GM19238 (cell line): ENCODE results near the gene PRKAG2.
"Not testable (repeated sequence)": the region's sequence is repeated elsewhere in the genome, so short reads cannot be mapped to it uniquely, and the experiment has no call there.

Source experiments
- DNase-seq: peaks from one replicate; pipeline ENCODE4 v3.0.0; 2011; ENCODE audit warnings: low spot score; ENCODE audit not compliant: insufficient read length

PRKAG2 gene

DNA sequence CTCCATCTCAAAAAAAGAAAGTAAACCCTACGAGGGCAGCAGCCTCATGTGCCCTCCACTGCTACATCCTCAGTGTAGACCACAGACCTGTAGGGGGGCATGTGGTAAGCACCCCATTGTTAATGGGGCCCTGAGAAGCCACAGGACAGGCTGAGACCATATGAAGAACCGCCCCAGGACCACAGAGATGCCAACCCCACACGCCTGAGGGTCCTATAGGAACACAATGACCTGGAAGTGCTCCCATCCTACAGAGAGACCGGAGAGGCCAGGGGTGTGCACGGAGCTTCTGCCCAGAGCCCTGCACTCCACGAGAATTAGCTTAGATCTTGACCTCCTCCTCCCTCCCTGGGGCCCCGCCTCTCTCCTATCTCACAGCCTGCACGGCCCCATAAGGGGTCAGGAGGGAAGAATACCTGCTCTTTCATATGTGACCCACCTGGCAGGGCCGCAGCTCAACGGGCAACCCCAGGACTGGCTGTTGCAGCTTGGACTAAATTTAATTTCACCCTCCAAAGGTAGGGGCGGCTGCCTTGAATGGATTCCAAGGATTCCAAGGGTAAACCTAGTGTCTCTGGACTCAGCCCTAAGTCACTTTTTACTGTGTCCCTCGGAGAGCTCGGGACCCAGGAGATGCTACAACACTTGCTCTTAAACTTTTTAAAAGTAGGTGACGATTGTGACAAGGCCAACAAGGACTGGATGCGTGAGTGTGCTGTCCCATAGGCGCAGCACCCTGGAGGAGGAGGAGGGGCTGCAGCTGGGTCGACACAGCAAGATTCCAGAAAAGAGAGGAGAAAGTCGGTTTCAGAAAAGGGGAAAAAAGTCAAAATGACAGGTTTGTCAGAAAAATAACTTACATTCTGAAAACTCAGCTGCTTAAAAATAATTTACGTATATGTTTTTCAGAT lies 24.2 kb downstream of the PRKAG2 start:
- DNase-seq, result no peak

DNA sequence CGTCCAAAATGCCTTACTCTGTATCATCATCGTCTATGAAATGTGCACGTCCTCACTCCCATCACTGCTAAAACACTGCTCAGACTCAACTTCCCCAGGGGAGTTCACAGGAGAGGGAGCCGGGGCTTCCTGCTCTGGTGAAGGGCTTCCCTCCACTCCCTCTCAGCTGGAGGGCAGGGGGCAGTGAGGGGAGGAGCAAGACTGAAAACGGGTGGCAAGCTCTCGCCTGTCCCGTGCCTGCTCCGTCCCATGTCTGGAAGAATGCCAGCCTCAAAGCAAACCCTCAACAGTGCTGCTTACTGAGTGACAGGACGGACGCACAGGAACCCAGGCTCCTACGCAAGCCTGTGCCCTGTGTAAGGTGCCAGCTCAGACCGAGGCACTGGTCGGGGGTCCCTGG lies 25.1 kb downstream of the PRKAG2 start:
- no peak for DNase-seq

DNA sequence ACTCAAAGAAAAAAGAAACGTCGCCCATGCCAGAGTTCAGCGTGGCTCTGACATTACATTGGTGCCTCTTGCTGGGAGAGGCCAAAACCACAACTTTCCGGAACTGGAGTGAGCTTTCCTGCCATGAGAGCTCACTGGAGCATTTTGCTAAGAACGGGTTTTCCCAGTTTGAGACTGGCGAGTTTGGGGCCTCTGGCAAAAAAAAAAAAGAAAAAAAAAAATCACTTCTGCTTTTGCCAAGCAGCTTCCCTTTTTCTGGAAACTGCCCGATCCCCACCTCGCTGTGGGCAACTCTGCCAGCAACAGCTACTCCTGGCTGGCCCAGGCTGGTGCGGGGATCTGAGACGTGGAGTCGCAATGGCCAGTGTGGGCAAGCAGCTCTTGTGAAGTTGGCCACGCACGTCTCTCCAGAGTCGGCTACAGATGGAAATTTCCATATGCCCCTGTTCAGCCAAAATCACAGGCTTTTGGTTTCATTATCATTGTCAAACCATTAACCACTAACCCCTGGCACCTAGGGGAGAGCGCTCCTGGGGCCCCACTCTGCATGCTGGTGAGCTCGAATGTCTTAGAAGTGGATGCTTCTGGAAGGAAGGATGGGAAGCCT lies 25.7 kb downstream of the PRKAG2 start:
- no peak for DNase-seq

DNA sequence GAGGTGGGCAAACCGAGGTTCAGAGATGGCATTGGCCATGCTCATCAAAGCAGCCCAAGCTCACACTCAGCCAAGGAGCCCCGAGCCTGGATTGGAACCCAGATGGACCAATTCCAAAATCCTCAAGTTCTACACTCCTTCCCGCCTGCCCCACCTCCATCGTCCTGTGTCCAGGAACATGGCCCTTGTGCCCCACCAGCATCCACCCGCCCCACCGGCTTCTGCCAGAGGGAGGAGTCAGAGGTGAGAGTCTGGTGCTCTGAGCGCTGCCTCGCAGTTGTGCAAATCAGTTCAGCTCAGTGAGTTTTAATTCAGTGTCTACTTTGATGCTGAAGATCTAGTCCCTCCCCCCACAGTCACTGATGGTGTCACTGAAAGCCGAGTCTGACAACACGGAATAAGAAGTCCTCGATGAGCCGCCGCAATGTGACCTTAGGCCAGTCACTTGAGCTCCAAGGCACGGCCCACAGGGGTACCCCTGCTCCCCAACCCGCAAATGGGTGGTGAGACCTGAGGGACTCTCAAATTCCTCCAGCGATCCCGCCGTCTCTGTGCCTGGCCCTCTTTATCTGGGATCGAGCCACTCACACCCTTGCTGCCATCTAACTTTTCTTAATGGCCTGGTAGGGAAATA lies 26.3 kb downstream of the PRKAG2 start:
- no peak for DNase-seq

DNA sequence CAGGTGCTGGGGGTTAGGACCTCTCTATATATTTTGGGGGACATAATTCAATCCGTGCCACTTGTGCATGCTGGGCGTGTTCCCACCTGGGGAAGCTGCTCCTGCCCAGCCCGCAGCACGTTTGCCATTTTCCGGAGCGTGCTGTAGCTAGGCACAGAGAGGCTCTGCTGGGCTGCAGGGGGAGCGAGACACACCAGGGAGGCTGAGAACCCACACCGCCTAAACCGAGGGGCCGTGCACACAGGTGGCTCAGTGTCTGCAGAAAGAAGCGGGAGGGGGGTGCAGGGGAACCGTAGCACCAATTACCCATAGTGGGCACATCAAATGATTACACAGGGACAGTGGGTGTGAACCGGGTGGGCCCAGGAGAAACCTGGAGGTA lies 27.0 kb downstream of the PRKAG2 start:
- no peak for DNase-seq

DNA sequence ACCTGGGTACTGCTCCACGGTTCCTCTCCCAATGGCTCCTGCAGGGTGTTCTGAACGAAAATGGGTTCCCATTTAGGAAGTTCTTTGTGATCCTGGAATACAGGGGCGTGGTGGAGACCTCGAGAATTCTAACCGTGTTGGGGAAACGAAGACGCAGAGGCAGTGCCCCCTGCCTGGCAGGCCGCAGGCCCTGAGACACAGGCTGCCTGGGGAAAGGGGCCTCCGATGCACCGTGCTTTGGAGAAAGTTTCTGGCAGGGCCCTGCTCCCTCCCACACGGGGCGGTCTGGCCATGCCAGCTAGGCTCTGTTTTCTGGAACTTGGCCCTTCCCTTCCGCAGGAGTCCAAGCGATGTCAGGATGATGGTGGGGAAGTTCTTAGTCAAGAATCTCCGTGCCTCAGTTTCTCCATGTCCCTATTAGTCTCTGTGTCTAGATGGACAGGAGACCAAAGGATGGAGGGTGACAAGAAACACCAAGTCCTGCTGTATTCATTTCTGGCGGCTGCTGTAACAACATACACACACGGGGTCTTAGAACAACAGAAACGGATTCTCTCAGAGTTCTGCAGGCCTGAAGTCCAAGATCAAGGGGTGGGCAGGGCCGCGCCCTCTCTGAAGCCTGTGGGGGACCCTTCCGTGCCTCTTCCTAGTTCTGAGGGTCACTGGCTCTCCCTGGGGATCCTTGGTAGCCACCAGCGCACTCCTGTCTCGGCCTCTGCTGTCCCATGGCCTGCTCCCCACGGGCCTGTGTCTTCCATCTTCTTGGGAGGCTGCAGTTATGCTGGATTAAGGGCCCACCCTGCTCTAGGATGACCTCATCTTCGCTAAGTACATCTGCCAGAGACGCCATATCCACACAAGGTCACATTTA lies 27.7 kb downstream of the PRKAG2 start:
- DNase-seq, result no peak

DNA sequence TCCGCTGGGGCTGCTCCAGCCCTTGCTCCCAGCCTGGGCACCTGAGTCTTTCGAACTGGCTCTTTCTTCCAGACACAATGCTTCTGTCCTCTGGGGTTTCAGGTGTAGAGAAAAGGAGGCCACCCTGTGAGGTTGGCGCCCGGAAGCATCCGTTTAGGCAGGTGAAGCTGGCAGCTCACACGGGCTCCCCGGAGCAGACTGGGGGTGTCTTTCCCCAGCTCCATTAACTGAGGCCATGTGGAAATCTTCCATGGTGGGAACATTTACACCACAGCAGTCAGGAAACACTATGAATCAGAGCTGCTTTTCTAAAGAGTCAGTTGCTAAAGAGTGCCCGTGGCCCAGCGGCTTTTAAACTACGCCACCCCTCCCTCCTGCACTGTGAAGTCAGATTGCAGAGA lies 29.2 kb downstream of the PRKAG2 start:
- DNase-seq, result no peak

DNA sequence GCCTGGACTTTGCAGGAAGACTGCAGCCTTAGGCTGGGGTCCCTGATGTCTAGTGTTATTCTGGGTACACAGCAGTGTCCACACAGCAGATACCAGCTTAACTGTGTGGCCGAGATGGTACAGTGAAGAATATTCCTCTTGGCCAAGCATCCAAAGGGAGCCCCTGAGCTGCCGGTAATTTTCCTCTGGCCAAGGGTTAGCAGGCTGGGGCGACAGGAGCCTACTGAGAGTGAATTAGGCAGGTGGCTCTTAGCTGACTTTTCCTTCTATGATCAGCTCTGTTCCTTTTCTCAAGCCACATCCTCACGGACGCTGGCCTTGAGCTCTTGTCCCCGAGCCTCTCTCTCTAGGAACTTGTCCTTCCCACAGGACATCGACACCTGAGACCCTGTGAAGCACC lies 29.8 kb downstream of the PRKAG2 start:
- DNase-seq, result no peak

DNA sequence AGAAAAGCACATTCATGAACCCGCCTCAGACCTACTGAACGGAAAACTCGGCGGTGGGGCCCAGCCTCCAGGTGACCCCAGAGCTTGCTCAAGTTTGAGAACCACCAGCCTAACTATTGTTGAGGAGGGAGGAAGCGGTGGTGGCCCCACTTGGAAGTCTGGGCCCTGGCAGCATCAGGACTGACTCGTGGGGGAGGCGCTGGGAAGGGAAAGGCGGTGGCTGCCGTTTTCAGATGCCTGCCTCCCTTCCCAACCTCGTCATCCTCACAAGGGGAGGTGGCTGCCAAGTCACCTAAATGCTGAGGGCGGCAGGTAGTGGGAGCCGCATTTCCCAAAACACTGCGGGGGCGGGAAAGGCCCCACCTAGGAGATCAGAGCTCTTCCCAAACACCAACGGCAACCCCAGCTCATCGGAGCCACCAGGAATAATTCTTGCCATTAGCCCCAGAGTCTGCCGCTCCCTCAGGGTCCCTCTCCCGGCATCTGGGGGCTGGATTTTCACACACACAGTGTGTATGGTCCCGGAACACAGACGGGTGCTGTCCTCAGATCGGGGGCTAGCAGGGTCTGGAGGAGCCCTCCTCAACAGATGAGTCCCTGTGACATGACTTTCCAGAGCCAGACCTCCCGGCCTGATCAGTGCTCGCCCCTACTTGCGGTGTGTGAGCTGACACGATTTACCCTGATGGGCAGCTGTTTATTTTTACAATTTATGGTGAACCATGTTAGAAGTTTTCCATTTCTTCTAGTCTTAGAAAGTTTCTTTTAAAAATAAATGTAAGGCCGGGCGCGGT lies 31.3 kb downstream of the PRKAG2 start:
- no peak for DNase-seq

DNA sequence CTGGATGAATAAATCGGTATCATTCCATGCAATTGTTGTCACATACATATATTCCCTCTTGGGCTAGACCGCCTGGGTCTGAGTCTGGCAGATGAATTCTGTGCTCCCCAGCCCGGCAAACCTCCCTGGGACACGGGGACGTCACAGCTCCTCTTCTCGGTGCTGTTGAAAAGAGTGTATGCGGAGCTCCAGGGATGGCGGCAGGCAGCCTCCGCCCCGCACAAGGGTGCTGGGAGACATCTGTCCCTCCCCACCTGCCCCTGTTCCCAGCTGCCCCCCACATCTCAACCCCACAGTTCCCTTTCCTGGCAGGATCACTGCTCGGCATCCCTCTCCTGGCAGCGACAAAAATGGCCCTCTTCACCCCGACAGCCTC lies 32.1 kb downstream of the PRKAG2 start:
- no peak for DNase-seq

DNA sequence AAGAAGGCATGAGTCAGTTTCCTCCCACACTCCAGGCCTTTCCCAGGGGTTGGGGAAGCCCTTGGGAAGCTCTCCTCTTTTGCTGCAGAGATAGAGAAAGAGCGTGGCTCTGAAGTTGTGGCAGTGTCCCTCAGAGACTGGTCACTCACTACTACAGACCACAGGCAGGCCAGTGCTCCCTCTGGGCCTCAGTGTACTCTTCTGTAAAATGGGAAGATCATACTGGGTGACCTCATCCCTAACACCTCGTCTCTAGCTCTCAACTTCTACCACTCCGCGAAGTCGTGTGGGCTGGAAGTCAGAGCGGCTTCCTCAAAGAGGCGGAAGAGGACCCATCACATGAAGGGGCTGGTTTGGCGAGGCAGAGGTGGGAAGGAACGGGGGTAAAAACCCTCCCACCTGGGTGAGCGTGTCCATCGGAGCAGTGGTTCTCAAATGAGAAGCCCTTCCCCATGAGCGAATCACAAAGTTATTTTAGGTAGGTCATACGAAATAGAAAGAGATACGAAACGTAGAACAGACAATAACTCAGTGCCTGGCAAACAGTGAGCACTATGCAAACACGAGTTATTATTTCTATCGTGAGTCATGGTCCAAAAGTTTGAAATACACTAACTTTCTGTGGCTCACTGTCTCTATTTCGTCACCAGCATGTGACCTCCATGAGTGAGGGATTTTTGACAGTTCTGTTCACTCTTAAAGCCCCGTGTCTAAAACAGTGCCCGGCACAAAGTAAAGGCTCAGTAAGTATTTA lies 32.7 kb downstream of the PRKAG2 start:
- no peak for DNase-seq

DNA sequence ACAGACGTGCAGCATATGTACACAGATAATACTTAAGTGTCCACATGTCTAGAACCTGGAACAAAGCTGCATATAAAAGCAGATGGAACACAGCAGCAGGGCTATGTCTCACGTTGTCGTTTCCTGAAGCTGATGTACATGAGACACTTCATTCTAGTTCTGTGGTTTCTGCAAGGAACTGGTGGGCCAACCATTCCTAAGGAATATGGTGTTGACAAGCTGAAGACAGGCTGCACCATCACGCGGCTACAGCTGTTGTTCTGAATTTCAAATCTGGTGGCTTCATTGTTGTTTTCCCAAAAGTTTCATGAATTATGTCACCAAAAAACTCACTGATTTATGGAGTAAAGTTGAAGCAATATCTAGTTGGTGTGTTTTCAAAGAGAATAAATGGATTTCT lies 33.7 kb downstream of the PRKAG2 start:
- DNase-seq, result no peak

DNA sequence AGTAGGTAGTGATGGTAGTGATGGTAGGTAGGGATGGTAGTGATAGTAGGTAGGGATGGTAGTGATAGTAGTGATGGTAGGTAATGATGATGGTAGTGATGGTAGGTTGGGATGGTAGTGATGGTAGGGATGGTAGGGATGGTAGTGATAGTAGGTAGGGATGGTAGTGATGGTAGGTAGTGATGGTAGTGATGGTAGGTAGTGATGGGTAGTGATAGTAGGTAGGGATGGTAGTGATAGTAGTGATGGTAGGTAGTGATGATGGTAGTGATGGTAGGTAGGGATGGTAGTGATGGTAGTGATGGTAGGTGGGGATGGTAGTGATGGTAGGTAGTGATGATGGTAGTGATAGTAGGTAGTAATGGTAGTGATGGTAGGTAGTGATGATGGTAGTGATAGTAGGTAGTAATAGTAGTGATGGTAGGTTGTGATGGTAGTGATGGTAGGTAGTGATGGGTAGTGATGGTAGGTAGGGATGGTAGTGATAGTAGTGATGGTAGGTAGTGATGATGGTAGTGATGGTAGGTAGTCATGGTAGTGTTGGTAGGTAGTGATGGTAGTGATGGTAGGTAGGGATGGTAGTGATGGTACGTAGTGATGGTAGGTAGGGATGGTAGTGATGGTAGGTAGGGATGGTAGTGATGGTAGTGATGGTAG lies 35.4 kb downstream of the PRKAG2 start:
- not testable (repeated sequence) for DNase-seq

DNA sequence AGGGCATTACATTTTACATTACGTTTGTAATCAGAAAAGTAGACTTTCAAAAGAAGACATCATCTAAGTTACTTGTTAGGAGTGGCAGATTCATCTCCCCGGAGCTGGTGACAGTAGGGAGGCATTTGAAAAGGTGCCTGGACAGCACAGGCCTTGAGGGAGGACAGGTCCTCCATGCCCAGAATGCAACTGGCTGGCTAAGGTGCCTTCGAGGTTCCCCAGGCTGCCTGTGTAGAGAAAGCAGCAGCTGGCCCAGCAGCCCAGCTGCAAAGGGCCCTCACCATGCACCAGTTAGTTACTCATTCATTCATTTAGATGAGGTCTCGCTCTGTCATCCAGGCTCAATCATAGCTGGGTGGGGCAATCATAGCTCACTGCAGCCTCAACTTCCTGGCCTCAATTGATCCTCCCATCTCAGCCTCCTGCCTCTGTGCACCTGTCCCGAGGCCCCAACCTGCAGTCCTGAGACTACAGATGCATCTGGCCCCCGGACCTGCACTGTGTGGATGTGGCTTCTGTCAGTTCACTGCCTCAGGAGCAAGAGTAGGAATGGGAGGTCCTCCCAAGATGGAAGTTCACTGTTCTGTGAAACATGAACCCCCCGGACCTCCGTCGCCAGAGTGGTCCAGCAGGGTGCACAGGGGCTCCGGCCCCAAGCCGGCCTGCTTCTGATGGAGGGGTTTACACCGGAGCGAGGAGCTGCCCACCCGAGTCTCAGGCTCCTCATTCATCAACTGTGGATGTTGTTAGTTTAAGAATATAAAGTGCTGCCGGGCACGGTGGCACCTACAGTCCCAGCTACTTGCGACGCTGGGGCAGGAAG lies 36.6 kb downstream of the PRKAG2 start:
- no peak for DNase-seq

DNA sequence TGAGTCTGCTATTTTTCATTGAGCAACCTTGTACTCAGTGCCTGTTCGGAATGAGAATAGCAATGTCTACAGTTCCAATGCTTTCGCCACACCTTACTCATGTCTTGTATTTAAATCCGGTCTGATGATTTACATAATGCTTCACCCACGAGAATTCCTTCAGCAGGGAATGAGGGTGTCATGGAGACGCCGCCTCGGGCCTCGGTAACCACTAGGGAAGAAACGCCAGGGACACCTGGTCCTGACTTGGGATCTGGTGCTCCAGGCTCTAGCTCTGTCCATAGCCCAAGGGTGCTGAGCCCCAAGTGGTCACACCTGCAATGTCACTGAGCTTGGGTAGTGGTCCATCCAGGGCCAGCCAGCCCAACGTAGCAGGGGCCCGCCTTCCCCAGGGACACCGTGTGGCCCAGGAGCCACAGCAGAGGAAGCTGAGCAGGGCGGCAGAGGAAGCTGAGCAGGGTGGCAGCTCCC lies 37.4 kb downstream of the PRKAG2 start:
- no peak for DNase-seq

DNA sequence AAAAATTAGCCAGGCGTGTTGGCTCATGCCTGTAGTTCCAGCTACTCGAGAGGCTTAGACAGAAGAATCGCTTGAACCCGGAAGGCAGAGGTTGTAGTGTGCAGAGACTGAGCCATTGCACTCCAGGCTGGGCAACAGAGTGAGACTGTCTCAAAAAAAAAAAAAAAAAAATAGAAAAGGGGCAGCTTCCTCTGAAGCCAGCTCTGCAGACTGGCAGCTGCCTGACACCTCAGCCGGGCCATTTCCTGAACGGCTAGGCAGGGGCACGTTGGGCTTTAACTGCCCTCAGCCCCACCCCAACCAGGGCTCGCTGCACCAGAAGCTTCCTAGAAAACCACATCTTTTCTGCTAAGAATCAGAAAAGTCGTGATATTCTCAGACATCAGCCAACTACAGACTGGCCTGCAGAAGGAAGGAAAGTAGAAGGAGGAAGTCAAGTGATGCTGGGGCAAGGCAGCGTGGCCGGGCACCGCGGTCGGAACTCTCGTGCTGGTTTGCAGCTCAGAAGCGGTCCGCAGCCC lies 38.0 kb downstream of the PRKAG2 start:
- peak; percentile 34 for DNase-seq

DNA sequence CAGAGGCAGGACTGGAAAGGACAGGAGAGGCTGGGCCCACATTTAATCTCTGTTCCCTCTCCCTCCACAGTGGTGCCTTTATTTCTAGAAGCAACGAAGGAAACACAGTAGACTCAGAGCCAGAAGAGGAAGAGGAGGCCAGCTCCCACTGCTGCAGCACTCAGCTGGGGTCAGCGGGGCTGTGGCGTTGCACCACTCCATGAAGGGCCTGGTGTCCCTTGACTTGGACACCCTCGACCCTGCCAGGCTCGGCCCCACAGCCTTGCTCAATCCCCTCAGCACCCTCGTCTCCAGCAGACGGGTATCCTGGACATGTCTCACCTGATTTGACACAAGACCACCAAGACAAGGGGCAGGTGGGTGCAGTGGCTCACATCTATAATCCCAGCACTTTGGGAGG lies 38.8 kb downstream of the PRKAG2 start:
- no peak for DNase-seq

DNA sequence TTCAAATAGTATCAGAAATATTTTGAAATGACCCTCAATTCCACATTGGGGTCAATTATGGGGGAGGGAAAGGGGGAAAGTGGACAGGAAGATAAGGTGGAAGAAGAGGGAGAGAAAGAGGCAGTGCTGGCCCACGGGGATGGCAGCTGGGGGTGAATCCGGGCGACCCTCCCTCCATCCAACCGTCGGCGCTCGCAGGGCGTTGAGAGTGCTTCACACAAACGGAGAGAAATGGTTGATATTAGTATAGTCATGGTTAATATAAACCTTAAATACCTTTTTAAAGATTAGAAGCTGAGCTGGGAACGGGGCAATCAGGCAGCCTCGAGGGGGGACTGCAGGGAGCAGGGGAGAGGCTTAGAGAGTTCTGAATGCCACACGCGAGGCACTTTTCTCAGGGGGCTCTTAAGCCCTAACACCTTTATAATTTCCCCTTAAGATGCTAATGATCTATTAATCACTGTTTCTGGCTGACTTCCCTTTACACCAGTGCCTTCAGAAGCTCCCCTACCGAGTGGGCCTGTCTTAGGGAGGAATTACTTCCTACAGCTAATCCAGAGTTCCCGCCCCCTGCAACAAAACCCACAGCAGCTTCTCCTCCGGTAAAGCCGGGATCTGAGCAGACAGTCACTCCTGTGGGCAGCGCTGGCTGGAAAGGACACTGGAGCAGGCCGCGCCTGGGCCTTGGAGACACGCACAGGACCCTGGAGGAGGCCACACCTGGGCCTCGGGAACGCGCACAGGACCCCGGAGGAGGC lies 39.5 kb downstream of the PRKAG2 start:
- DNase-seq, result no peak
